MM.1S (cell line): ENCODE data around the gene LCE1A.

Experiments used
- DNase-seq: peaks from one replicate; pipeline ENCODE4 v3.0.0-alpha.2; 2015
- H2AFZ ChIP-seq: fragments of 300-600 bp; sonication (generic); 2 replicates; pipeline ENCODE4 v1.6.0; 2016; ENCODE audit warnings: antibody characterized with exemption, low read length
- H3F3A ChIP-seq: fragments of 300-600 bp; sonication (generic); 2 replicates; pipeline ENCODE4 v1.6.1; 2016; ENCODE audit warnings: mild to moderate bottlenecking, antibody characterized with exemption, low read length, moderate library complexity, mixed read lengths; ENCODE audit not compliant: insufficient read depth
- H3K27ac ChIP-seq: fragments of 300-600 bp; sonication (generic); 2 replicates; pipeline ENCODE4 v1.5.1; 2016; ENCODE audit warnings: mild to moderate bottlenecking, low read length
- H3K27me3 ChIP-seq: fragments of 300-600 bp; sonication (generic); replicated peaks from 2 replicates; pipeline ENCODE4 v1.6.0; 2016; ENCODE audit warnings: low read length; ENCODE audit not compliant: insufficient read depth
- H3K36me3 ChIP-seq: fragments of 300-600 bp; sonication (generic); replicated peaks from 2 replicates; pipeline ENCODE4 v1.6.1; 2016; ENCODE audit warnings: mild to moderate bottlenecking, low read length, mixed read lengths; ENCODE audit not compliant: insufficient read depth
- H3K4me1 ChIP-seq: fragments of 300-600 bp; sonication (generic); 2 replicates; pipeline ENCODE4 v1.6.1; 2016; ENCODE audit warnings: low read length, mixed read lengths
- H3K4me2 ChIP-seq: fragments of 300-600 bp; sonication (generic); 2 replicates; pipeline ENCODE4 v1.6.0; 2016; ENCODE audit warnings: low read depth, low read length
- H3K4me3 ChIP-seq: fragments of 300-600 bp; sonication (generic); 2 replicates; pipeline ENCODE4 v1.5.1; 2016; ENCODE audit warnings: low read length, mixed read lengths
- H3K79me2 ChIP-seq: fragments of 300-600 bp; sonication (generic); 2 replicates; pipeline ENCODE4 v1.6.1; 2016; ENCODE audit warnings: mixed run types, low read length, mixed read lengths
- H3K9ac ChIP-seq: fragments of 300-600 bp; sonication (generic); 2 replicates; pipeline ENCODE4 v1.6.1; 2016; ENCODE audit warnings: low read length, mixed read lengths
- H3K9me2 ChIP-seq: fragments of 300-600 bp; sonication (generic); replicated peaks from 2 replicates; pipeline ENCODE4 v1.6.1; 2016; ENCODE audit warnings: mild to moderate bottlenecking, low read length, mixed read lengths; ENCODE audit not compliant: insufficient read depth
- H3K9me3 ChIP-seq: fragments of 300-600 bp; sonication (generic); replicated peaks from 2 replicates; pipeline ENCODE4 v1.6.1; 2016; ENCODE audit warnings: mild to moderate bottlenecking, low read length, mixed read lengths; ENCODE audit not compliant: insufficient read depth
- H4K20me1 ChIP-seq: fragments of 300-600 bp; sonication (generic); 2 replicates; pipeline ENCODE4 v1.6.1; 2016; ENCODE audit warnings: mild to moderate bottlenecking, low read length, moderate library complexity, mixed read lengths; ENCODE audit not compliant: insufficient read depth
- EZH2 ChIP-seq: fragments of 300-600 bp; sonication (generic); optimal IDR thresholded peaks from 2 replicates; pipeline ENCODE3; 2017; ENCODE audit warnings: low read depth, mild to moderate bottlenecking, antibody characterized with exemption, low read length, mixed read lengths
- EZH2phosphoT487 ChIP-seq: fragments of 300-600 bp; sonication (generic); IDR thresholded peaks from 2 replicates; pipeline ENCODE4 v1.6.1; 2018; ENCODE audit warnings: antibody characterized with exemption, low read length
- TF ChIP-seq, protein P1 (sequence below): fragments of 300-600 bp; sonication (generic); IDR thresholded peaks from 2 replicates; pipeline ENCODE4 v1.5.1; 2016; ENCODE audit warnings: antibody characterized with exemption, low read length, mixed read lengths

The LCE1A gene

DNA sequence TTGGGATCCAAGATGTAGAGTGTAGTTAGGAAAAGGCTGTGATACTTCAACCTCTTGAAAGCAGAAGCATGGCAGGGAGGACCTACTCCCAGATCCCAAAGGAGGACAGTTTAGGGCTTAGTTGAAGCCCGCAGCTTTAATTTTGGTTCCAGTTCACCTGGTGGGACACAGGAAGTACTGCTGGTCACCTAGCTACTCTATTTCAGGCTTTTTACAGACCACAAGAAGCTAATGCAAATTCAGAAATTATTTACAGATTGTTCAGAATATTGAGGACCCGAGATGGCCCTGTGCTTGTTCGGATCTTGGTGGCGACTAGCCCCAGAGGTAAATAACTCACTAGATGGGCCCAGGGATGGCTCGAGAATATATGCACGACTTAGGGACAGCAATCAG lies 44.5 kb downstream of the LCE1A start:
- H3K79me2 ChIP-seq = no peaks in the 10 kb centered on the region
- no peak overlapping the region for H3K9ac ChIP-seq
- no peaks in the 10 kb centered on the region for H3K27me3 ChIP-seq
- H3K27ac ChIP-seq = no peak overlapping the region
- H4K20me1 ChIP-seq = no peaks in the 10 kb centered on the region
- H3K4me2 ChIP-seq = peak overlapping the region; percentile 61
- H3F3A ChIP-seq = no peaks in the 10 kb centered on the region
- no peaks in the 10 kb centered on the region for H3K9me2 ChIP-seq
- TF ChIP-seq, protein P1, sequence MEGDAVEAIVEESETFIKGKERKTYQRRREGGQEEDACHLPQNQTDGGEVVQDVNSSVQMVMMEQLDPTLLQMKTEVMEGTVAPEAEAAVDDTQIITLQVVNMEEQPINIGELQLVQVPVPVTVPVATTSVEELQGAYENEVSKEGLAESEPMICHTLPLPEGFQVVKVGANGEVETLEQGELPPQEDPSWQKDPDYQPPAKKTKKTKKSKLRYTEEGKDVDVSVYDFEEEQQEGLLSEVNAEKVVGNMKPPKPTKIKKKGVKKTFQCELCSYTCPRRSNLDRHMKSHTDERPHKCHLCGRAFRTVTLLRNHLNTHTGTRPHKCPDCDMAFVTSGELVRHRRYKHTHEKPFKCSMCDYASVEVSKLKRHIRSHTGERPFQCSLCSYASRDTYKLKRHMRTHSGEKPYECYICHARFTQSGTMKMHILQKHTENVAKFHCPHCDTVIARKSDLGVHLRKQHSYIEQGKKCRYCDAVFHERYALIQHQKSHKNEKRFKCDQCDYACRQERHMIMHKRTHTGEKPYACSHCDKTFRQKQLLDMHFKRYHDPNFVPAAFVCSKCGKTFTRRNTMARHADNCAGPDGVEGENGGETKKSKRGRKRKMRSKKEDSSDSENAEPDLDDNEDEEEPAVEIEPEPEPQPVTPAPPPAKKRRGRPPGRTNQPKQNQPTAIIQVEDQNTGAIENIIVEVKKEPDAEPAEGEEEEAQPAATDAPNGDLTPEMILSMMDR = no peak
- TF ChIP-seq EZH2phosphoT487 (no peak), EZH2 (no peak)
- H2AFZ ChIP-seq = peak overlapping the region; percentile 78
- H3K4me1 ChIP-seq = peaks cover 12% of the 10 kb centered on the region
- H3K9me3 ChIP-seq = no peaks in the 10 kb centered on the region
- H3K4me3 ChIP-seq = peak overlapping the region; percentile 15; the same call in 1 of the 2 replicates
- peak; percentile 25 for DNase-seq
- no peaks in the 10 kb centered on the region for H3K36me3 ChIP-seq

DNA sequence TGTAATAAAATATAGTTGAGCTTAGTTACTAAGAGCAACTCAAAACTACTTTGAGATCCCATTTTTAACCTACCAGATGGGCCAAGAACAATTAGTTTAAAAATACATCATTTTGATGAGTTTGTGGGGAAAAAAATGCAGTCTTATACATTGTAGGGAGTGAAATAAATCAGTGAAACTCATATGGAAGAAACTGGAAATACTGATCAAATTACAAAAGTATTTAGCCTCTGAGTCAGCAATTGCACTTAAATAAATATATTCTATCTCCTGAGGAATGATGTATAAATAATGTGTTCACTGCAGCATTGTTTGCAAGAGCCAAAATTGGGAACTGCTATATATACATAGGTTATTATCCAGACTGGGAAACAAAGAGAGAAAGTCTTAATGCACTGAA lies 46.2 kb downstream of the LCE1A start:
- TF ChIP-seq, protein P1 = no peak
- TF ChIP-seq EZH2phosphoT487 (no peak), EZH2 (no peak)
- no peak for DNase-seq

GRCh38 chr1:152876827-152877226 lies 49.6 kb downstream of the LCE1A start:
- no peaks in the 10 kb centered on the region for H4K20me1 ChIP-seq

More for the DNA sequence above, 46.2 kb downstream of the LCE1A start:
- Histone ChIP-seq H3K9me3 (no peaks in the 10 kb centered on the region), H3K9me2 (no peaks in the 10 kb centered on the region), H3K79me2 (no peaks in the 10 kb centered on the region), H3K4me1 (peaks cover 12% of the 10 kb centered on the region), H4K20me1 (no peaks in the 10 kb centered on the region), H3F3A (no peaks in the 10 kb centered on the region), H2AFZ (no peak overlapping the region), H3K36me3 (no peaks in the 10 kb centered on the region), H3K4me2 (no peak overlapping the region), H3K27ac (no peak overlapping the region), H3K4me3 (no peak overlapping the region), H3K9ac (no peak overlapping the region), H3K27me3 (no peaks in the 10 kb centered on the region)

More at GRCh38 chr1:152876827-152877226, 49.6 kb downstream of the LCE1A start:
- TF ChIP-seq, protein P1 = no peak
- no peak for TF ChIP-seq EZH2
- TF ChIP-seq EZH2phosphoT487 = no peak
- H3K27me3 ChIP-seq = no peaks in the 10 kb centered on the region
- H3K9me3 ChIP-seq = no peaks in the 10 kb centered on the region
- peaks cover 7% of the 10 kb centered on the region for H3K4me1 ChIP-seq
- H3K79me2 ChIP-seq = no peaks in the 10 kb centered on the region
- no peak for DNase-seq
- H3K27ac ChIP-seq = no peak overlapping the region
- no peaks in the 10 kb centered on the region for H3F3A ChIP-seq
- no peak overlapping the region for H3K9ac ChIP-seq
- no peak overlapping the region for H2AFZ ChIP-seq
- no peak overlapping the region for H3K4me3 ChIP-seq
- H3K4me2 ChIP-seq = no peak overlapping the region
- H3K36me3 ChIP-seq = no peaks in the 10 kb centered on the region
- H3K9me2 ChIP-seq = no peaks in the 10 kb centered on the region
